Endodermal cell (in vitro differentiated cells): Measurements from ENCODE around the gene PYY. TPM values are rescaled to one million over a fixed set of nuclear protein-coding genes. Genes with fewer than 3 reads are reported as not detected.
A peak's percentile ranks its signal among the peaks of the same experiment; 100 is the strongest.

Experiments used
- DNase-seq: peaks from one replicate; pipeline ENCODE4 v3.0.0-alpha.2; 2017
- H3K27ac ChIP-seq: 2 replicates; pipeline ENCODE4 v1.5.1; 2013; ENCODE audit warnings: mild to moderate bottlenecking, low read depth, low read length, moderate library complexity
- H3K27me3 ChIP-seq: 2 replicates; pipeline ENCODE4 v1.6.1; 2013; ENCODE audit warnings: mild to moderate bottlenecking, low read length, moderate library complexity; ENCODE audit not compliant: insufficient read depth, control insufficient read depth, poor library complexity, severe bottlenecking
- H3K36me3 ChIP-seq: 2 replicates; pipeline ENCODE4 v1.7.0; 2013; ENCODE audit warnings: mild to moderate bottlenecking, low read length, moderate library complexity; ENCODE audit not compliant: control insufficient read depth, insufficient read depth
- H3K4me1 ChIP-seq: one replicate; pipeline ENCODE4 v1.7.0; 2013; ENCODE audit warnings: low read length; ENCODE audit not compliant: control insufficient read depth, insufficient read depth
- H3K4me3 ChIP-seq: 2 replicates; pipeline ENCODE4 v1.5.1; 2013; ENCODE audit warnings: mild to moderate bottlenecking, low read length, moderate library complexity
- H3K9ac ChIP-seq: 2 replicates; pipeline ENCODE4 v1.6.1; 2013; ENCODE audit warnings: mild to moderate bottlenecking, low read length, moderate library complexity; ENCODE audit not compliant: poor library complexity, severe bottlenecking; ENCODE audit errors: extremely low read depth
- H3K9me3 ChIP-seq: 2 replicates; pipeline ENCODE4 v1.6.1; 2013; ENCODE audit warnings: mild to moderate bottlenecking, low read length, moderate library complexity; ENCODE audit not compliant: control insufficient read depth
- H3K27ac Mint-ChIP-seq: 2 replicates; pipeline ENCODE4 v1.8.0; 2020; ENCODE audit warnings: mixed read lengths
- H3K27me3 Mint-ChIP-seq: 2 replicates; pipeline ENCODE4 v1.8.0; 2021; ENCODE audit warnings: mild to moderate bottlenecking, mixed read lengths; ENCODE audit not compliant: insufficient read depth
- H3K36me3 Mint-ChIP-seq: 2 replicates; pipeline ENCODE4 v1.8.0; 2020; ENCODE audit warnings: low read depth, mixed read lengths
- H3K4me1 Mint-ChIP-seq: 2 replicates; pipeline ENCODE4 v1.8.0; 2020; ENCODE audit warnings: mixed read lengths
- H3K4me3 Mint-ChIP-seq: 2 replicates; pipeline ENCODE4 v1.8.0; 2020; ENCODE audit warnings: mild to moderate bottlenecking, moderate library complexity, mixed read lengths
- H3K9me3 Mint-ChIP-seq: 2 replicates; pipeline ENCODE4 v1.8.0; 2020; ENCODE audit warnings: mild to moderate bottlenecking, mixed read lengths
- CTCF ChIP-seq: fragments of 200-600 bp; sonication (generic); conservative IDR thresholded peaks from 2 replicates; pipeline ENCODE4 v1.5.0; 2021; ENCODE audit warnings: antibody characterized with exemption, mild to moderate bottlenecking
- WGBS, 2 experiments: methylation state at CpG; one replicate each; pipeline versions ENCODE4 v1.1.5 to v1.1.7; 2013; ENCODE audit warnings: missing lambda C conversion rate in 2 of 2, mixed read lengths in 1 of 2; ENCODE audit not compliant: insufficient coverage in 1 of 2, insufficient read length in 1 of 2; 5-methylcytosine and 5-hydroxymethylcytosine counted together
- total RNA-seq, 2 donors: library from RNA; stranded (reverse); fragmentation: NEBNext Ultra II Directional in 1 of 2; extraction: Animal tissue kit (Norgen Biotek cat#: 25700) in 1 of 2; gene quantifications; 2 replicates in 1 of 2; 3 replicates in 1 of 2; pipeline ENCODE4 v1.2.1, GENCODE V29; 2021

PYY gene
- total RNA-seq, 2 donors from 2014 or later, result 1.3 to 1.4 TPM

DNA sequence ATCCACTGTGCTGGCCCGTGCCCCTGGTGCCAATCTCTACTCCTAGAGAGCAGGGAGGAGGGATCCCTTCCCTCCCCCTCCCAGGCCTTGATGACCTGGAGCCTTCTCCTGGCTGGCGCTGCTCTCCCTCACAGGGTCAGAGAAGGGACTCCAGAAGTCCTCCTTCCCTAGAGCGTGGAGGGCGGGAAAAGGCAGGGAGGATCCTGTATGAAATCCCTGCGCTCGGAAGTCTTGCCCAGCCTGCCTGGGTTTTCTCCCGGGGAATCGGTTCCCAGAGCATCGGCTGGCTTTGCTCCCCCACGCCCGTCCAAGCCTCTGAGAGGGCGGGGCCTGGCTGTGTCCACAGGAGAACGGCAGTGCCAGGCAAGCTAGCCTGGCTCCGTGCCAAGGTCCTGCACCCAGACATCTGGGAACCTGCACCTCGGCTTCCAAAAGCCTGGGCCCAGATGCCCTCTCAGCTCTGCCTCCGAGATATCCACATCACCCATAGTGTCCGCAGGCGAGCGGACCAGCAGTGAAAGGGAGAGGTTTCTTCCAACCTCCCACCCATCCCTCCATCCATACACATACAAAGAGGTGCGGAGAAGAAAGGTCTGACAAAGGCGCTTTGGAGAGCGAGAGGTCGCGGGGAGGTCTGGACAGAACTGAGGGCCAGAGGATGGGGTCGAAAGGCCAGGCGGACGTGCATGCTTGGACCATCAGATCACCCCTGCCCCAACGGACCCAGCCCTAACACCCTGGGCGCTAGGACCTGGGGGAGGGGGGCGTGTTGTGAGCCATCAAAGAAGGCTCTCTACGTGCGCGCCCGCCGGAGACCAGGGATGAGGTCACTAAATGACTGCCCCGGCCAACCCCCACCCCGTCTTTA lies 47.5 kb downstream of the PYY start:
- Mint-ChIP-seq H3K27me3 (peaks cover 64% of the 10 kb centered on the region), H3K4me3 (peak overlapping the region; percentile 63), H3K36me3 (no peaks in the 10 kb centered on the region), H3K9me3 (no peaks in the 10 kb centered on the region), H3K4me1 (peaks cover 3% of the 10 kb centered on the region), H3K27ac (peak overlapping the region; percentile 3)
- Histone ChIP-seq H3K4me1 (no peaks in the 10 kb centered on the region), H3K9me3 (no peaks in the 10 kb centered on the region), H3K9ac (no peak overlapping the region), H3K36me3 (no peaks in the 10 kb centered on the region), H3K27ac (peak overlapping the region; percentile 76), H3K4me3 (peak overlapping the region; percentile 72), H3K27me3 (peaks cover 61% of the 10 kb centered on the region)
- WGBS, 2 experiments, result 1 to 3% methylated on average over 20 to 37 of the region's 37 CpGs
- no peak for TF ChIP-seq CTCF
- peak; percentile 99 for DNase-seq

DNA sequence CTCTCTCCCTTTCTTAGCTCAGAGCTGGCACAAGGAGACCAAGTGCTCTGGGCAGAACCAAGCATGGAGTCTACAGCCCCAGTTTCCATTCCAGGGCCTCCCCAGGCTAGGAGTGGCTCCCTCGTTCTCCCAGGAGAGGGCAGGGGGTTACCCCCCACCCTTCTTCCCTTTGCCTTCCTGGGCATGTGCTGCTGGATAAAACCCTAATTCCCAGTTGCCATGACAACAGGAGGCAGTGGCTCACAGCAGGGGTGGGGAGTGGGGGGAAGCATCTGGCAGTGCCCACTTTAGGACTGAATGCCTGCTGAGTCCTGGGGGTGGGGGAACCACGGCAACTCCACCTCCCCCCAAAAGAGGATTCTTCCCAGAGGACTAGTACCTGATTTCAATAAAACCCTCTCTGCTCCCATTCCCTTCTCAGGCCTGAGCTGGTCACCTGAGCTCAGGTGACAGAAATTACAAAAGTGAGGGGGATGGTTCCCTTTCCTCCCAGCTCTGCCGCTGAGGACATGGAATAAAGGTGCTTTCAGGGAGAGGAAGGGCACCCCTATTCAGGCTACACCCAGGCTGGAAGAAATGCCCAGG lies 48.2 kb downstream of the PYY start:
- TF ChIP-seq CTCF, result no peak
- no peaks in the 10 kb centered on the region for H3K9me3 Mint-ChIP-seq
- no peaks in the 10 kb centered on the region for H3K36me3 Mint-ChIP-seq
- Histone ChIP-seq H3K27me3 (peaks cover 64% of the 10 kb centered on the region), H3K9me3 (no peaks in the 10 kb centered on the region), H3K4me3 (no peak overlapping the region), H3K36me3 (no peaks in the 10 kb centered on the region), H3K9ac (no peak overlapping the region), H3K4me1 (no peaks in the 10 kb centered on the region), H3K27ac (no peak overlapping the region)
- H3K27ac Mint-ChIP-seq, result no peak overlapping the region
- peak overlapping the region; percentile 63 for H3K4me3 Mint-ChIP-seq
- peaks cover 69% of the 10 kb centered on the region for H3K27me3 Mint-ChIP-seq
- H3K4me1 Mint-ChIP-seq, result peaks cover 10% of the 10 kb centered on the region
- 25% methylated on average over 3 of the region's 3 CpGs; no CpG with 5 or more reads in 1 of the 2 experiments for WGBS, 2 experiments
- DNase-seq, result no peak

Other genes with a start within 250 kb of the PYY start
- gene SOST, start 195.1 kb downstream of the PYY start, total RNA-seq, result not detected
- gene DUSP3, start 175.0 kb downstream of the PYY start, total RNA-seq, result 10 to 100 TPM; 25.4 to 31.0 TPM
- gene CFAP97D1, start 173.5 kb downstream of the PYY start, total RNA-seq, result not detected
- gene MPP3, start 120.8 kb downstream of the PYY start, total RNA-seq, result 1 to 10 TPM; 5.8 to 6.8 TPM
- gene CD300LG, start 106.8 kb downstream of the PYY start, total RNA-seq, result not detected
- gene MPP2, start 46.4 kb downstream of the PYY start, total RNA-seq, result 10 to 100 TPM; 16.2 to 18.3 TPM
- not detected for gene PPY, start 11.5 kb downstream of the PYY start, total RNA-seq
- gene NAGS, start 50.7 kb upstream of the PYY start, total RNA-seq, result 1 to 10 TPM; 1.4 to 2.1 TPM
- gene TMEM101, start 61.0 kb upstream of the PYY start, total RNA-seq, result 10 to 100 TPM; 27.2 to 27.7 TPM
- 100 to 1,000 TPM in 1 of 2 donors, 10 to 100 TPM in 1; 97.7 to 102 TPM for gene LSM12, start 112.7 kb upstream of the PYY start, total RNA-seq
- gene G6PC3, start 116.8 kb upstream of the PYY start, total RNA-seq, result 100 to 1,000 TPM in 1 of 2 donors, 10 to 100 TPM in 1; 88.8 to 129 TPM
- 10 to 100 TPM; 36.9 to 64.6 TPM for gene HDAC5, start 169.7 kb upstream of the PYY start, total RNA-seq
- 10 to 100 TPM; 20.9 to 23.4 TPM for gene HROB, start 188.0 kb upstream of the PYY start, total RNA-seq
- under 1 TPM in 1 of 2 donors, not detected in 1; 0.53 TPM for gene ASB16, start 216.8 kb upstream of the PYY start, total RNA-seq
- 10 to 100 TPM; 28.8 to 33.1 TPM for gene TMUB2, start 233.0 kb upstream of the PYY start, total RNA-seq
- 100 to 1,000 TPM; 118 to 144 TPM for gene ATXN7L3, start 245.9 kb upstream of the PYY start, total RNA-seq